ENCODE measurements around the gene ISOC2.

ISOC2 gene

DNA sequence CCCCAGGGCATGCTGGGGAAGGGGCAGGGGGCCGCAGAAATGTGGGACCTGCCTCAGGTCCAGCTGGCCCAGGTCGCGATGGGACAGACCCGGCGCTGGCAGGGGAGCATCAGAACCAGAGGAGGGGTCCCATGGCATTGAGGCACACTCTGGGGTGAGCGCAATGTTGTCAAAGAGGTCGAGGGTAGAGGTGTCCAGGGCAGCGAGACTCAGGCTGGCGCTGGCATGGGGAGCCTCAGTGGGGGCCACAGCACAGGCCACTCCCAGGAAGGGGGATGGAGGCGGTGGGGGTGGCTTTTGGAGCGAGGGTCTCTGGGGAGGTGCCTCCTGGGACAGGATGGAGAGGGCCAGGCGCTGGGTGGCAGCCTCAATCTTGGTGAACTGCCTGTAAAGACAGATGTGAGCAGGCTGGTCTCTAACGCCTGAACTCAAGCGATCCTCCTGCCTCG, 2.2 kb upstream of the ISOC2 start:
- no peak for TF ChIP-seq POLR2A (IDR thresholded peaks at IDR 0.05; ENCODE audit: low read depth, low read length)
- DNase-seq (ENCODE audit: insufficient read length, low spot score) = no peak
- FAIRE-seq = no peak

DNA sequence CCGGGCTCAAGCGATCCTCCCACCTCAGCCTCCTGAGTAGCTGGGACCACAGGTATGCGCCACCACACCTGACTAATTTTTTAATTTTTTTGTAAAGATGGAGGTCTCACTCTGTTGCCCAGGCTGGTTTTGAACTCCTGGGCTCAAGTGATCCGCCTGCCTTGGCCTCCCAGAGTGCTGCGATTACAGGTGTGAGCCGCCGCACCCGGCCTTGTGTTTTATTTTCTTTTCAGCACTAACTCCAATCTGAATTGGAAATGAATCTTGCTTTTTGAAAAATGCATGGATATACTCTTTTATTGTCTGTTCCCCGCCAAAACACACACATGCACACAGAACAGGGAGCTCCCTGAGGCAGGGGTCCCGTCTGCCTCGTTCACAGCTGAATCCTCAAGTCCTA, 1.3 kb upstream of the ISOC2 start:
- DNase-seq (ENCODE audit: insufficient read length, low spot score) (no peak), FAIRE-seq (no peak)
- TF ChIP-seq POLR2A (IDR thresholded peaks at IDR 0.05; ENCODE audit: low read depth, low read length) = no peak

DNA sequence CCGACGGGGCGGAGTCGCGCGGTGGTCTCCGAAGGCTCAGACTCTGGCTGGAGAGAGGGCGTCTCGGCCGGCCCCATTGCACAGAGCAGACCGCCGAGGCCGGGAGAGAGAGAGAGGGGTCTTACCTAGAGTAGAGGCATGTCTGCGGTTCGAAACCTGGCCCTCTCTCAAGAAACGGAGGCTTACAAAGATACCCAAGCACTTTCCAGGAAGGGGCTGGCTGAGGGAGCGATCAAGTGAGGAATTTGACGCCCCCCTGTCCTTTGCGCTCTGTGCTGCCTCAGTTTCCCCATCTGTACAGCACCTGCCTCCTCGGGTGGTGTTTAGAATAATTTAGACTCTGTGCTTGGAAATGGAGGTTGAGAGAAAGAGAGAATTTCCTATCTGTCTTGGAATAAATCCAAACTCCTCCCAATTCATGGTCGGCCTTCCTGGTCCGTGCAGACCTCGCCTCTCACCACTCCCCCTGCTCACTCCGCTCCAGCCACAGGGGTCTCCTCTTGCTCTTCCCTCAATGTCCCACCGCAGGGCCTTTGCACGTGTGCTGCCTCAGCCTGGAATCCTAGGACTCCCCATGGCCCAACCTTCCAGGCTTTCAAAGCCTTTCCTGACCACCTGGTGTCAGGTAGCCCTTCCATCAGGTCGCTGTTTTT, 658 bp upstream of the ISOC2 start:
- FAIRE-seq (no peak), DNase-seq (ENCODE audit: insufficient read length, low spot score) (no peak)
- peak; percentile 91 for TF ChIP-seq POLR2A (IDR thresholded peaks at IDR 0.05; ENCODE audit: low read depth, low read length)

DNA sequence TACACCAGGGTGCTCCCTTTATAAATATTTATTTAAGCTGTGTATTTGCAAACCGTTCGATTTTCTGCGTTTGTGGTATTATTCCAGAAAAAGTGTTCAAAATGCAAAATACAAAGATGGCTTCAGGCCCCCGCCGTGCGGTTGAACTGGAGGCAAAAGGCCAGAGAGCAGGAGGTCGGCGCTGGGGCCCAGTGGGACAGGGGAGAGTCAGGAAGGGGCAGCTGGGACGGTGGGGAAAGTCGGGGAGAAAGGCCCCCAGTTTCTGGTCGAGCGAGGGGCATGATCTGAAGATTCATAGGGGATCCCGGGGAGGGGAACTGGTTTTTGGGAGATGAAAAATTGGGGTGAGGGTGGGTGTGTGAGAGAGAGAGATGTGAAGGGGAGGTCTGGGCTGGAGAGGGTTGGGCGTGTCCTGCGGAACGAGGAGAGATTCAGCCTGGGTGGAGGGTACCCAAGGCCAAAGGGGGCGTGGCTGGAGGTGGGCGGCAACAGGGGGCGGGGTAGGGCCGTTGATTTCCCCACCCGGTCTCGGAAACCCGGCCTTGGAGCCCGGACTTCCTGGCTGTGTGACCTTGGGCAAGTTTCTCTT, 678 bp downstream of the ISOC2 start:
- TF ChIP-seq POLR2A (IDR thresholded peaks at IDR 0.05; ENCODE audit: low read depth, low read length) = no peak
- DNase-seq (ENCODE audit: insufficient read length, low spot score) = no peak
- no peak for FAIRE-seq

DNA sequence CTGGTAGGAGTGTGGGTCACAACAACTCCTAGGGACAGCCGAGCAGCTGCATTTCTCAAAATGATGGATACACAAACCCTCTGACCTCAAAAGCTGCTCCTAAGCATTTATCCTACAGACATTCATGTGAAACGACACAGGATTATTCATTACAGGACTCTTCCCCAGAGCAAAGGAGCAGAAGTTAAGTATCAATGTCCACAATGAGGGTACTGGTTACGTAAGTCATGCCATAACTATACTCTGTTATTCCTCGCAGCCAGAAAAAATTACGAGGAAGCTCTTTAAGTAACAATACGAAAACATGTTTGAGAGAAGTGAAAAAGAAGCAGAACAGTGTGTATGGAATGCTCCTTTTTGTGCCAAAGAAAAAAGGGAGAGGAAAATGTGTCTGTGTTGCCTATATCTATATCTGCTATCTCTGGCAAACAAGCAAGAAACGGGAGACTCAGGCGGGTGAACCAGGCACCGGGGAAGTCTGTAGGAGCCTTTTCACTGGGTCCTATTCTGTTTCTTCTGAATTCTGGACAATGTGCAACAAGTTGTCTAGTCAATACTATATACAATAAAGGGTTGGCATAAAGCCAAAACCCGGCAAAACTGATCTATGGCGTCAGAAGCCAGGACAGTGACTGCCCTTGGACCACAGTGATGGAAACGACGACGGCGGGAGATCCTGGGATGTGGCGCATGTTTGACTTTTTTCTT, 1.3 kb downstream of the ISOC2 start:
- FAIRE-seq (no peak), DNase-seq (ENCODE audit: insufficient read length, low spot score) (no peak)
- TF ChIP-seq POLR2A (IDR thresholded peaks at IDR 0.05; ENCODE audit: low read depth, low read length) = no peak

DNA sequence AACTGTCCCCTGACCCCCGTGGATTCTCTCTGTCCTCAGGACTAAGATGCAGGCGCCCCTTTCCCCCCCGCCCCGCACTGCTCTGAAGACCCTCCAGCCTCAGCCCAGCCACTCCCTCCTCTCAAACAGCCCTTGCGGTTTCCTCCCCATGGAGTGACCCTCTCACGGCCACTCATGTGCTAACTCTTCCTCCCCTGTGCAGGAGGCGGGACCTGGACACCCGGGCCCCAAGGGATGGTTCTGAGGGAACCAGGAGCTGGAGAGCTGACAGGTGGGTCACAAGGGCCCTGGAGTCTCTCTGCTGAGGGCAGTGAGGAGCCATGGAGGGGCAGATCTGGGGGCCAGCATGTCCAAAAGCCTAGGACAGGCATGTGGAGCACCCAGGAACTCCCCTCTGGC, 1.9 kb downstream of the ISOC2 start:
- no peak for TF ChIP-seq POLR2A (IDR thresholded peaks at IDR 0.05; ENCODE audit: low read depth, low read length)
- FAIRE-seq (no peak), DNase-seq (ENCODE audit: insufficient read length, low spot score) (no peak)

DNA sequence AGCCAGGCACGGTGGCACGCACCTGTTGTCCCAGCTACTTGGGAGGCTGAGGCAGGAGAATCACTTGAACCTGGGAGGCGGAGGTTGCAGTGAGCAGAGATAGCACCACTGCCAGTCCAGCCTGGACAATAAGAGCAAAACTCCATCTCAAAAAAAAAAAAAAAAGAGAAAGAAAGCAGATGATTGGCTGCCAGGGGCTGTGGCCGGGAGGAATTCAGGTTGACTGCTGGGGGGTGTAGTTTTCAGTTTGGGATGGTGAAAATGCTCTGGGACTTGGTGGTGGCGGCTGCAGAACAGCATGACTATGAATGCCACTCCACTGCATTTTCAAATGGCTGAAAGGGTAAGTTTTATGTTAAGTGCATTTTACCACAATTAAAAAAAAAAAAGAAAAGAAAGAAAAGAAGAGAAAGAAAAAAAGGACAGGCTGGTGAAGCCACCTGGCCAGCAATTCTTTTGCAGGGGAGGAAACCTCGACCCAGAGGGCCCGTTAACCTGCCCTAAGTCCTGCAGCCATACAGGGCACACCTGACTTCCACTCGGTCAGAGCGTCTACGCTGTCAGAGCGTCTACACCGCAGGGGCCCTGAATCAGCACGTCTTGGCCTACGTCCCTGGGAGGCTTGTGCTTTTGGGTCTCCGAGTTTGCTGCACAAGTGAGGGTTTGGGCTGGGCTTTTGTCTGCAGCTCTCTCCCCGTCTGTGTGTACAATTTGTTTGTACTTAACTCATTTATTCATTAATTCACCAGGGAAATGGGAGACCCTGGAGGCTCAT, 3.6 kb downstream of the ISOC2 start:
- no peak for TF ChIP-seq POLR2A (IDR thresholded peaks at IDR 0.05; ENCODE audit: low read depth, low read length)
- FAIRE-seq = no peak
- no peak for DNase-seq (ENCODE audit: insufficient read length, low spot score)

DNA sequence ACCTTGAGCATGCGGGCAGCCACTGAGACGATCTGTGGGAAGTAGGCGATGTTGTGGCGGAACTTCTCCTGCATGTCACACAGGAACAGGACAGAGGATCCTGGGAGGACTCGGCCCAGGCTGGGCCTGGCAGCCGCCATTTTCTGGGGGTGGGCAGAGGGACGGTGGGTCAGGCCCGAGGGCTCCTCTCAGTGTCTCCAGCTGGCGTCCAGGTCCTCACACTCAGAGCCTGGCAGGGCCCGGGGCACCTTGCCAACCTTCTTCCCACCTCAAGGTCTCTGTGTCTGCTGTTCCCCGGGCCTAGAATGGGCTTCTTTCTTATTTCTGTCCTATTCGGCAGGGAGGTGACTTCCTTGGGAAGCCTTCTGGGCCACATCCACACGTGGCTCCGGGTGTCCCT, 5.1 kb downstream of the ISOC2 start:
- FAIRE-seq (no peak), DNase-seq (ENCODE audit: insufficient read length, low spot score) (no peak)
- TF ChIP-seq POLR2A (IDR thresholded peaks at IDR 0.05; ENCODE audit: low read depth, low read length) = no peak

DNA sequence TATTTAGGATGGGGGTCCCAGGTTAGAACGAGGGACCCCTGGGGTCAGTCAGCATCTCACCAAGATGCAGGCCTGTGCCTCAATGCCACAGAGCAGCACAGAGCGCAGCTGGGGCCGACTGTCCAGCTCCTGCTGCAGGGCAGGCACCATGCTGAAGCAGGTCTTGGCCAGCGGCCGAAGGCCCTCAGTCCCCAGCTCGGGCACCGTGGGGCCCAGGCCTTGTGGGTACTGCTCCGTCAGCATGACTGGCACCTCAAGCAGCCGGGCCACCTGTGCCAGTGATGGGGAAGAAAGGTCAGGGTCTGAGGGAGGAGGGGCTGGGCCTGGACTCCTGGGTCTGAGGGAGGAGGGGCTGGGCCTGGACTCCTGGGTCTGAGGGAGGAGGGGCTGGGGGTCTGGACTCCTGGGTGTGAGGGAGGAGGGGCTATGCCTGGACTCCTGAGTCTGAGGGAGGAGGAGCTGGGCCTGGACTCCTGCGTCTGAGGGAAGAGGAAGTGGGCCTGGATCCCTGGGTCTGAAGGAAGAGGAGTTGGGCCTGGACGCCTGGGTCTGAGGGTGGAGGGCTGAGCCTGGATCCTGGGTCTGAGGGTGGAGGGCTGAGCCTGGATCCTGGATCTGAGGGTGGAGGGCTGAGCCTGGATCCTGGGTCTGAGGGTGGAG, 5.7 kb downstream of the ISOC2 start:
- FAIRE-seq (no peak), DNase-seq (ENCODE audit: insufficient read length, low spot score) (no peak)
- TF ChIP-seq POLR2A (IDR thresholded peaks at IDR 0.05; ENCODE audit: low read depth, low read length) = no peak

DNA sequence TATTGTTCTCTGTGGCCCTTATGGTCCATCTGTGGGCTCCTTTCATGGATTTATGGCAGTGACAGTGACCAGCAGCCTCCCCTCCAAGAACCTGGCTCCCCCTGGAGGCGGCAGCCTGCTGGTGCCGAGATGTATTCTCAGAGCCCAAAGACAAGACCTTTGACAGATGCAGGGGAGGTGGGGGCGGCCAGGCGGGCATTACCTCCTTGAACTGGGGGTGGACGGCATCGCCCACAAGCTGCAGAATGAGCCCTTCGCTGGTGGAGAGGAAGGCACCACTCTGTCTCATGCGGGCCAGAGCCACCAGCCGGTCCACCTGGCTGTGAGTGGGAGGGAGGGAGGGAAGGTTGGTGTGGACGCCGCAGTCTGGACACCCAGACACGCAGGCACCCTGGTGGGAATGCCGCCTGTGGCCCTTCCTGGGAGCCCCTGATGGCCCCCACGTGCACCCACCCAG, 6.6 kb downstream of the ISOC2 start:
- no peak for TF ChIP-seq POLR2A (IDR thresholded peaks at IDR 0.05; ENCODE audit: low read depth, low read length)
- peak; percentile 96 for DNase-seq (ENCODE audit: insufficient read length, low spot score)
- FAIRE-seq = no peak

DNA sequence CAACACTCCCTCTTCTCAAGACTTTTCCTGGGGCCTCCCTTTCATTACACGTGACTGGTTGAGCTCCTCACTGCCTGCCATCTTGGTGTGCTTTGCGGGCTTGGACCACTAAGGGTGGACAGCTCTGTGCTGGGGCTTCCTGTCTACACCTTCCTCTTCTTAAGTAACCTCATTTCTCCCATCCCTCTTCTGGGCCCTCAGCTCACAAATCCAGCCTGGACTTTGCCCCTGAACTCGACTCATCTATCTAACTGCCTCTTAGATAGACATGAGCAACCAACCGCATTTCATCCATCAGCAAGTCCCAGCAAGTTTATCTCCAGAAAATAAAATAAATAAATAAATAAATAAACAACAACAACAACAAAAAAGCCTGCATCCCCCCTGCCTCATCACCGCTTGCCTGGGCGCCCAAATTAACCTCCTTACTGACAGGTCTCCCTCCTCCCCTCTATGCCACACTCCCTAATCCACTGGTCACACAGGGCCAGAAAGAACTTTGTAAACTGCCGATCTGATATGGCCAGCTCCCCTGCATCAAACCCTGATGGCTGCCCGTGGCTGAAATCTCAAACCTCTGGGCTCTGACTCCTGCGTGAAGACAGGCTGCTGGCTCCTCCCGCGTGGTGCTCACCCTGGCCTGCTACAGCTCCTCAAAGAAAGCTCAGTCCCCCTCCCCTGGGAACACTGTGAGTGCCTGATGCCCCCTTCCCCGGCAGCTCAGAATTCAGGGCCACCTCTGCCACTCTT, 7.8 kb downstream of the ISOC2 start:
- TF ChIP-seq POLR2A (IDR thresholded peaks at IDR 0.05; ENCODE audit: low read depth, low read length) = no peak
- no peak for FAIRE-seq
- no peak for DNase-seq (ENCODE audit: insufficient read length, low spot score)

DNA sequence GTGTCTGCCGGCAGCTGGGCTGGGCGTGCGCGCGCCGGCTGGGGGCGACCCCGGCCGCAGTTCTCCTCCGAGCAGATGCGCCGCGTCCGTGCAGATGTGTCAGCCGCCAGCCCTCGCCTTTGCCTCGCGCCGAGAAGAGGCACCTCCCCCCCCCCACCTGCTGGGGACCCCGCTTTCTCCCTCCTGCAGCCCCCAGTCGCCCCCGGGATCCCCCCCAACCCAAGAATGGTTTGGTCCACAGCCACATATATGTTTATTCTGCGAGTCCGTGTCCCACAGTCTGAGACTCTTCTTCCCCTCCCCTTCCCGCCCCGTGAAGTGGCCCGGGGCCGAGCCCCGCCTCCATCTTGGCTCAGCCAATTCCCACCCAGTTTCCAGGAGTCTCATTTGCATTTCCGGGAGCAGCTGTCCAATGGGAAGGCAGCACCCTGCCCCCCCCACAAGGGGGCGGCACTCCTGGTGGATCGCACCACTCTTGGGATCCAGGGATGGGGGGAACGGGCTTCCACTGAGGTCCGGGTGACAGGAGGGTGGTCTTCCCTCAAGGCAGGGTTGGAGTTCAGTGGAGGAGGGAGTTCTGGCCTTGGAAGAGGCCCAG, 8.6 kb downstream of the ISOC2 start:
- DNase-seq (ENCODE audit: insufficient read length, low spot score) (peak; percentile 96), FAIRE-seq (no peak)
- TF ChIP-seq POLR2A (IDR thresholded peaks at IDR 0.05; ENCODE audit: low read depth, low read length) = no peak
